Transverse colon (tissue), 4 donors: ENCODE measurements around the gene ORMDL3. TPM values are rescaled to one million over a fixed set of nuclear protein-coding genes. Genes with fewer than 3 reads are reported as not detected.
"Not testable (repeated sequence)": the region's sequence is repeated elsewhere in the genome, so short reads cannot be mapped to it uniquely, and the experiment has no call there.

Experiments used
- DNase-seq: peaks from one replicate; pipeline ENCODE4 v3.0.0-alpha.2; 2019
- H3K27ac ChIP-seq, 4 donors: fragments of 200-600 bp; sonication (generic); 2 replicates each; pipeline ENCODE4 v1.5.1; 2016 to 2018; ENCODE audit warnings: inconsistent platforms in 4 of 4
- H3K27me3 ChIP-seq: fragments of 200-600 bp; sonication (generic); 2 replicates; pipeline ENCODE4 v1.5.1; 2017; ENCODE audit warnings: inconsistent platforms
- H3K36me3 ChIP-seq, 4 donors: fragments of 200-600 bp; sonication (generic); 2 replicates each; pipeline ENCODE4 v1.5.1; 2017 to 2019; ENCODE audit warnings: inconsistent platforms in 4 of 4
- H3K4me1 ChIP-seq, 4 donors: fragments of 200-600 bp; sonication (generic); 2 replicates each; pipeline ENCODE4 v1.5.1; 2017 to 2020; ENCODE audit warnings: inconsistent platforms in 4 of 4
- H3K4me3 ChIP-seq, 4 donors: fragments of 200-600 bp; sonication (generic); 1 replicate in 1 of 4; 2 replicates in 3 of 4; pipeline versions ENCODE4 v1.5.1 to v1.6.1; 2017 to 2019; ENCODE audit warnings: inconsistent platforms in 4 of 4
- H3K9me3 ChIP-seq, 2 donors: fragments of 200-600 bp; sonication (generic); 2 replicates each; pipeline ENCODE4 v1.5.1; 2017 to 2019; ENCODE audit warnings: inconsistent platforms in 2 of 2
- EP300 ChIP-seq: sonication (generic); formaldehyde crosslinking; IDR thresholded peaks from one replicate; pipeline ENCODE4 v1.6.1; 2017; ENCODE audit warnings: antibody characterized with exemption, low read depth
- POLR2A ChIP-seq: fragments of 450-650 bp; IDR thresholded peaks from one replicate; pipeline ENCODE4 v1.6.1; 2016; ENCODE audit warnings: antibody characterized with exemption, mild to moderate bottlenecking, moderate library complexity
- POLR2AphosphoS5 ChIP-seq, 3 donors: sonication (generic); formaldehyde crosslinking; IDR thresholded peaks; one replicate each; pipeline ENCODE4 v1.6.1; 2016; ENCODE audit warnings: antibody characterized with exemption in 3 of 3
- whole genome bisulfite sequencing, 2 donors: methylation state at CpG; one replicate each; pipeline ENCODE4 v1.1.5; 2018; ENCODE audit warnings: low coverage in 1 of 2; 5-methylcytosine and 5-hydroxymethylcytosine counted together
- in situ Hi-C, 4 donors: fragments of 200-750 bp; cut with MboI; loops; one replicate each; pipeline versions ENCODE4 v1.15.0 to v1.15.1; 2017; ENCODE audit warnings: low sequenced_read_pairs in 3 of 4, low pct_ligation_motif_present in 1 of 4, low pct_unique_long_range_greater_than_20kb in 1 of 4
- intact Hi-C: fragments of 100-400 bp; cut with DNase I; formaldehyde crosslinking; loops from one replicate; pipeline ENCODE4 v1.15.1; 2023; ENCODE audit warnings: low total_unique reads
- total RNA-seq, 4 donors: library from RNA; depleted of rRNA; stranded (reverse); fragments of >200 nt; gene quantifications; one replicate each; pipeline ENCODE4 v1.1.0, GENCODE V29; 2016
- TF ChIP-seq, protein P1 (sequence below), 5 experiments: fragments of 200-600 bp in 3 of 5; fragments of 450-650 bp in 2 of 5; sonication (generic) in 3 of 5; IDR thresholded peaks; 1 replicate in 2 of 5; 2 replicates in 3 of 5; pipeline ENCODE4 v1.5.1; 2016 to 2017; ENCODE audit warnings: antibody characterized with exemption in 5 of 5, inconsistent platforms in 3 of 5, mild to moderate bottlenecking in 2 of 5, moderate library complexity in 1 of 5

The ORMDL3 gene
- total RNA-seq, 4 donors from 2014 or later, result 47.4 to 78.9 (median 56.7) TPM

DNA sequence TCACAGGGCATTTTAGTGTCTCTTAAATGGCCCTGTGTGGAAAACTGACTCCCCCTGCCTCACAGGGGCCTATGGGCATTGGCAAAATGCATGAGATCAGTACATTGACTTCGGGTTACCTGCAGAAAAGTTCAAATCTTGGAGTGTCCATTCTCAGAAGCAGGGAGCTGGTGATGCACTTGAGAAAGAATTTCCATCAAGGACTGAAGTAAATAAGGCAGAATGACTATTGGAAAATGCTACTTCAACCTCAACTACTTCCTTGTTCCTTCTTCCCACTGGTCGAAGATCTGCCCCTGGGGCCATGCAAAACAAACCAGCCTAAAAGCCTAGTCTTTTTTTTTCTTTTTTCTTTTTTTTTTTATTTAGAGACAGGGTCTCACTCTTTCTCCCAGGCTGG lies 21.6 kb upstream of the ORMDL3 start:
- H3K9me3 ChIP-seq, result no peaks in the 10 kb centered on the region
- no peaks in the 10 kb centered on the region for H3K36me3 ChIP-seq
- H3K27me3 ChIP-seq, result no peaks in the 10 kb centered on the region
- DNase-seq, result no peak
- H3K27ac ChIP-seq, result no peak overlapping the region
- 38 to 47% methylated on average over 1 to 2 of the region's 2 CpGs for WGBS, 2 donors
- TF ChIP-seq POLR2A (no peak), EP300 (no peak), POLR2AphosphoS5 (IDR thresholded peaks at IDR 0.05) (no peak)
- TF ChIP-seq, protein P1, sequence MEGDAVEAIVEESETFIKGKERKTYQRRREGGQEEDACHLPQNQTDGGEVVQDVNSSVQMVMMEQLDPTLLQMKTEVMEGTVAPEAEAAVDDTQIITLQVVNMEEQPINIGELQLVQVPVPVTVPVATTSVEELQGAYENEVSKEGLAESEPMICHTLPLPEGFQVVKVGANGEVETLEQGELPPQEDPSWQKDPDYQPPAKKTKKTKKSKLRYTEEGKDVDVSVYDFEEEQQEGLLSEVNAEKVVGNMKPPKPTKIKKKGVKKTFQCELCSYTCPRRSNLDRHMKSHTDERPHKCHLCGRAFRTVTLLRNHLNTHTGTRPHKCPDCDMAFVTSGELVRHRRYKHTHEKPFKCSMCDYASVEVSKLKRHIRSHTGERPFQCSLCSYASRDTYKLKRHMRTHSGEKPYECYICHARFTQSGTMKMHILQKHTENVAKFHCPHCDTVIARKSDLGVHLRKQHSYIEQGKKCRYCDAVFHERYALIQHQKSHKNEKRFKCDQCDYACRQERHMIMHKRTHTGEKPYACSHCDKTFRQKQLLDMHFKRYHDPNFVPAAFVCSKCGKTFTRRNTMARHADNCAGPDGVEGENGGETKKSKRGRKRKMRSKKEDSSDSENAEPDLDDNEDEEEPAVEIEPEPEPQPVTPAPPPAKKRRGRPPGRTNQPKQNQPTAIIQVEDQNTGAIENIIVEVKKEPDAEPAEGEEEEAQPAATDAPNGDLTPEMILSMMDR (IDR thresholded peaks at IDR 0.05), result no peak
- in situ Hi-C loops (no loop called here), intact Hi-C loops (no loop called here)
- H3K4me3 ChIP-seq, result no peak overlapping the region
- peaks cover 0 to 14% (median 6%) of the 10 kb centered on the region in 4 donors for H3K4me1 ChIP-seq

DNA sequence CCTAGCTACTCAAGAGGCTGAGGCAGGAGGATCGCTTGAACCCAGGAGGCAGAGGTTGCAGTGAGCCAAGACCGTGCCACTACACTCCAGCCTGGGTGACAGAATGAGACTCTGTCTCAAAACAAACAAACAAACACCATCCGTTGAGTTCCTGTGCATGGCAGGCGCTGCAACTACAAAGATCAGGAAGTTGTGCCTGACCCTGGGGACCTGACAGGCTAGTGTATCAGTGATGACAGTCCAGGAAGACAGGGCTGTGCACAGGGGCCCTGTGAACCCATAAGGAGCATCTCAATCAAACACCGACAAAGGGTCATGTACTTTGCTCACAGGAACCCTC lies 21.1 kb upstream of the ORMDL3 start:
- WGBS, 2 donors, result 60 to 82% methylated on average over 1 to 5 of the region's 5 CpGs
- H3K9me3 ChIP-seq, H3K27ac ChIP-seq: not testable (repeated sequence)

DNA sequence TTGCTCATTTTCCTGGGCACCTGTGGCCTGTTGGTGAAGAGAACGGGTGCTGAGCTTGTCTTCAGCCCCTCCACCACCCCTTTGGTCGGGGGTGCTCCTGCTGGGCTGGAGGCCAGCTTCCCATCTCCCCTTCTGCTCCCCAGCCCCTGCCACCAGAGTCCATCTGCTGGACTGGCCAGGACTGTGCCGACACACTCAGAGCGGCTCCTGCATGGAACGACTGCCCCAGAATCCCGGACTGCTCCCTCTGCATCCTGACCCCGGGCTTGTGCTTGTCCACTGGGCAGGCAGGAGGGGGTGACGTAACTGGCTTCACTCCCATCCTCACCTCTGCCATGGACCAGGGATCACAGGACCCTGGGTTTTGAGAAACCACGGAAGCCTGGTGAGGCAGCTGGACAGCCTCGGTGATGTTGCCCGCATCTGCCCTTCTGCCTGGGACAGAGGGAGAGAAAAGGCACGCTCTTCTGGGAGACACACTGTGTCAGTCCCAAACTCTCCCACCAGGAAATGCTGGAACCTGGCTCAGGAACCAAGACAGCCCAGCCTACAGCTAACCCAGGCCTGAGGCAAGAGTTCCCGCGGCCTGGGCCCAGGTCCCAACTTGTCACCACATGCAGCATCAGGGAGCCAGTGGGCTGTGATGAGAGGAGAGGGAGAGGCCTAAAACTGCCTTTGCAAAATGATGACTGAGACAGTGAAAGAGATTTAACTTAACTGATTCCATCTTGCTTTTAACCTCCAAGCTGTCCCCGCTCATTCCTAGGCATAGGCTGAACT lies 19.3 kb upstream of the ORMDL3 start:
- intact Hi-C loops (no loop called here), in situ Hi-C loops (no loop called here)
- Histone ChIP-seq H3K36me3 (no peaks in the 10 kb centered on the region), H3K4me3 (no peak overlapping the region), H3K27me3 (no peaks in the 10 kb centered on the region), H3K27ac (no peak overlapping the region), H3K4me1 (no peaks in the 10 kb centered on the region), H3K9me3 (no peaks in the 10 kb centered on the region)
- TF ChIP-seq POLR2A (no peak), EP300 (no peak), POLR2AphosphoS5 (IDR thresholded peaks at IDR 0.05) (no peak)
- TF ChIP-seq, protein P1 (IDR thresholded peaks at IDR 0.05), result no peak
- WGBS, 2 donors, result 84 to 100% methylated on average over 1 to 15 of the region's 15 CpGs
- DNase-seq, result no peak

More for the DNA sequence above, 21.1 kb upstream of the ORMDL3 start:
- H3K4me1 ChIP-seq, intact Hi-C loops, H3K36me3 ChIP-seq, H3K27me3 ChIP-seq, H3K4me3 ChIP-seq, DNase-seq, in situ Hi-C loops: not testable (repeated sequence)

DNA sequence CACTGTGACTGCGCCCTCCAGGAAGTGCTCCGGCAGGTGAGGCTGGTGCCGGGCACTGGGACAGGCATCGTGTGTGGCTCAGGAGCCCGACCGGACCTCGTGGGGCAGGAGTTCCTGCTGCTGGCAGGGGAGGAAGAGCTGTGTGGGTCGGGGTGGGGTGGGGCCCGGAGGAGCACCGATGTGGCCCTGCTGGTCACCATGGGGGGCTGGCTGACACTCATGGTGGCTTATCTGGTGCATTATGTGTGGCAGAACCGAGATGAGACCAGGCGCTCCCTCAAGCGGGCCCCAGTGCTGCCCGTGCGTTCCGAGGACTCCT lies 17.0 kb upstream of the ORMDL3 start:
- H3K27me3 ChIP-seq, result no peaks in the 10 kb centered on the region
- H3K27ac ChIP-seq, result no peak overlapping the region
- WGBS, 2 donors, result 84% methylated on average over 14 of the region's 16 CpGs; no CpG with 5 or more reads in 1 of the 2 donors
- H3K36me3 ChIP-seq, result no peaks in the 10 kb centered on the region
- H3K4me3 ChIP-seq, result no peak overlapping the region
- DNase-seq, result no peak
- no peaks in the 10 kb centered on the region for H3K9me3 ChIP-seq
- TF ChIP-seq POLR2A, result no peak
- TF ChIP-seq, protein P1 (IDR thresholded peaks at IDR 0.05), result no peak
- TF ChIP-seq EP300, result no peak
- TF ChIP-seq POLR2AphosphoS5 (IDR thresholded peaks at IDR 0.05), result no peak
- in situ Hi-C loops, result no loop called here
- H3K4me1 ChIP-seq, result no peaks in the 10 kb centered on the region
- intact Hi-C loops, result no loop called here
